HCT116 (cell line): ENCODE measurements around the gene ZNF521. TPM values are rescaled to one million over a fixed set of nuclear protein-coding genes. Genes with fewer than 3 reads are reported as not detected.

ENCODE experiments used
- ATAC-seq: fragments of 200-7000 bp; cut with Tn5 transposase; 2 replicates; pipeline ENCODE4 v1.9.1; 2020; ENCODE audit warnings: mild to moderate bottlenecking, moderate library complexity
- BruUV-seq: library from RNA; stranded (reverse); fragments of 400-500 nt; replicated peaks from 2 replicates; lab custom pipeline; 2021; lab: Mats Ljungman, UMichigan
- CTCF ChIA-PET: fragments of 300-600 bp; sonication (Branson Sonifier 250); formaldehyde crosslinking; loops from one replicate; lab custom pipeline; 2021; ENCODE audit warnings: antibody characterized with exemption; lab: Charles Lee
- POLR2A ChIA-PET: fragments of 300-600, 350-600 bp; sonication (Branson Sonifier 250); formaldehyde crosslinking; loops from one replicate; lab custom pipeline; 2021; ENCODE audit warnings: antibody characterized with exemption; lab: Charles Lee
- RAD21 ChIA-PET, 2 experiments: fragments of 300-600 bp; sonication (Branson Sonifier 250); formaldehyde crosslinking; loops; one replicate each; lab custom pipeline; 2023; ENCODE audit warnings: low total read pairs in 2 of 2; ENCODE audit not compliant: uncharacterized antibody in 2 of 2, unreplicated experiment in 2 of 2, low non-redundant PET in 1 of 2; lab: Charles Lee
- DNase-seq: peaks from one replicate; pipeline ENCODE4 v3.0.0-alpha.2; 2010; ENCODE audit warnings: low read depth, low spot score
- H2AFZ ChIP-seq: fragments of 200-600 bp; shearing (Covaris generic), sonication (generic); 2 replicates; pipeline ENCODE4 v1.6.1; 2017; ENCODE audit warnings: low read depth, mixed run types, mixed read lengths, antibody characterized with exemption, low read length; ENCODE audit not compliant: poor library complexity, severe bottlenecking
- H3K27ac ChIP-seq: 2 replicates; pipeline ENCODE4 v1.5.1; 2012; ENCODE audit warnings: low read depth, low read length
- H3K27me3 ChIP-seq: fragments of 200-600 bp; sonication (generic); 2 replicates; pipeline ENCODE4 v1.6.1; 2016; ENCODE audit warnings: mixed run types, low read length, mixed read lengths; ENCODE audit not compliant: insufficient read depth
- H3K36me3 ChIP-seq, 2 experiments: fragments of 200-500 bp in 1 of 2; fragments of 200-600 bp in 1 of 2; sonication (Bioruptor generic) in 1 of 2; sonication (generic) in 1 of 2; 2 replicates each; pipeline versions ENCODE4 v1.5.1 to v1.6.1; 2014 to 2016; ENCODE audit warnings: low read length in 2 of 2, inconsistent platforms in 1 of 2, mixed read lengths in 1 of 2, mixed run types in 1 of 2; ENCODE audit not compliant: insufficient read depth in 2 of 2, control insufficient read depth in 1 of 2
- H3K4me1 ChIP-seq, 2 experiments: fragments of 200-600 bp in 1 of 2; sonication (generic) in 1 of 2; 2 replicates each; pipeline versions ENCODE4 v1.5.1 to v1.6.1; 2012 to 2017; ENCODE audit warnings: low read length in 2 of 2, inconsistent platforms in 1 of 2, mild to moderate bottlenecking in 1 of 2, mixed read lengths in 1 of 2, mixed run types in 1 of 2, moderate library complexity in 1 of 2; ENCODE audit not compliant: insufficient read depth in 2 of 2, control insufficient read depth in 1 of 2
- H3K4me2 ChIP-seq: fragments of 200-600 bp; sonication (generic); 2 replicates; pipeline ENCODE4 v1.6.1; 2017; ENCODE audit warnings: mixed run types, low read length, mixed read lengths
- H3K4me3 ChIP-seq, 2 experiments: fragments of 200-600 bp in 1 of 2; sonication (generic) in 1 of 2; replicated peaks in 1 of 2; 2 replicates each; pipeline ENCODE4 v1.5.1; 2011 to 2016; ENCODE audit warnings: low read length in 2 of 2, control low read depth in 1 of 2, low read depth in 1 of 2, mild to moderate bottlenecking in 1 of 2, mixed read lengths in 1 of 2, mixed run types in 1 of 2
- H3K79me2 ChIP-seq: fragments of 200-600 bp; sonication (generic); 2 replicates; pipeline ENCODE4 v1.6.1; 2017; ENCODE audit warnings: mild to moderate bottlenecking, mixed run types, low read length, moderate library complexity, mixed read lengths; ENCODE audit not compliant: insufficient read depth
- H3K9ac ChIP-seq: fragments of 200-600 bp; sonication (generic); 2 replicates; pipeline ENCODE4 v1.6.1; 2016; ENCODE audit warnings: low read length, mixed read lengths
- H3K9me2 ChIP-seq: fragments of 200-600 bp; sonication (generic), shearing (Covaris generic); 2 replicates; pipeline ENCODE4 v1.6.1; 2017; ENCODE audit warnings: mixed run types, mild to moderate bottlenecking, moderate library complexity; ENCODE audit not compliant: insufficient read depth
- H3K9me3 ChIP-seq, 2 experiments: fragments of 200-500 bp in 1 of 2; fragments of 200-600 bp in 1 of 2; sonication (Bioruptor generic) in 1 of 2; sonication (generic) in 1 of 2; 2 replicates each; pipeline ENCODE4 v1.6.1; 2014 to 2017; ENCODE audit warnings: low read length in 2 of 2, mixed read lengths in 2 of 2, inconsistent platforms in 1 of 2, low read depth in 1 of 2, mild to moderate bottlenecking in 1 of 2, mixed run types in 1 of 2, moderate library complexity in 1 of 2; ENCODE audit not compliant: control insufficient read depth in 1 of 2, insufficient read depth in 1 of 2
- H4K20me1 ChIP-seq: fragments of 200-600 bp; sonication (generic), shearing (Covaris generic); 2 replicates; pipeline ENCODE4 v1.6.1; 2017; ENCODE audit warnings: mixed run types, mild to moderate bottlenecking, moderate library complexity; ENCODE audit not compliant: insufficient read depth
- ATF3 ChIP-seq: IDR thresholded peaks from 2 replicates; pipeline ENCODE4 v1.6.1; 2012
- CTCF ChIP-seq, 3 experiments: fragments of 200-600 bp in 1 of 3; sonication (generic) in 1 of 3; IDR thresholded peaks in 2 of 3; conservative IDR thresholded peaks in 1 of 3; 2 replicates each; pipeline ENCODE4 v1.5.1; 2012 to 2017; ENCODE audit warnings: low read depth in 2 of 3, low read length in 2 of 3, antibody characterized with exemption in 1 of 3, borderline replicate concordance in 1 of 3, control low read depth in 1 of 3, mild to moderate bottlenecking in 1 of 3, mixed read lengths in 1 of 3, mixed run types in 1 of 3, moderate library complexity in 1 of 3; ENCODE audit not compliant: insufficient read depth in 1 of 3
- EZH2phosphoT487 ChIP-seq: fragments of 200-600 bp; IDR thresholded peaks from 2 replicates; pipeline ENCODE4 v1.6.1; 2018; ENCODE audit warnings: antibody characterized with exemption, borderline replicate concordance
- JUND ChIP-seq: IDR thresholded peaks from 2 replicates; pipeline ENCODE4 v1.6.1; 2012
- REST ChIP-seq: IDR thresholded peaks from 2 replicates; pipeline ENCODE4 v1.6.1; 2012; ENCODE audit warnings: low read depth
- SP1 ChIP-seq: IDR thresholded peaks from 2 replicates; pipeline ENCODE4 v1.6.1; 2012; ENCODE audit warnings: low read depth
- ZBTB33 ChIP-seq: IDR thresholded peaks from 2 replicates; pipeline ENCODE4 v1.6.1; 2011; ENCODE audit warnings: mild to moderate bottlenecking, low read length, moderate library complexity; ENCODE audit not compliant: insufficient replicate concordance; ENCODE audit errors: extremely low read depth
- intact Hi-C: fragments of 100-400 bp; cut with micrococcal nuclease; formaldehyde crosslinking; loops from 2 replicates; pipeline ENCODE4 v1.10.0; 2022
- total RNA-seq: library from RNA; stranded (reverse); gene quantifications from one replicate; pipeline ENCODE4 v1.2.1, GENCODE V29; 2021; ENCODE audit not compliant: unreplicated experiment

ZNF521 gene
- total RNA-seq, 1 experiment from 2014 or later: 0.10 TPM

GRCh38 chr18:25029802-25030201 is 322.2 kb downstream of the ZNF521 start:
- no peak for ATAC-seq
- ChIA-PET RAD21 (no interaction called here), CTCF (no interaction called here), POLR2A (no interaction called here)
- H3K4me2 ChIP-seq: no peak overlapping the region
- no peak overlapping the region for H3K27ac ChIP-seq
- H3K9ac ChIP-seq: no peak overlapping the region
- TF ChIP-seq CTCF (IDR thresholded peaks at IDR 0.05 in 2 of 3, conservative IDR thresholded peaks at IDR 0.05 in 1 of 3; ENCODE audit: borderline replicate concordance in 1 of 3, insufficient read depth in 1 of 3, low read depth in 2 of 3, low read length in 2 of 3): no peak
- TF ChIP-seq REST: no peak
- TF ChIP-seq JUND: no peak
- TF ChIP-seq SP1: no peak
- TF ChIP-seq EZH2phosphoT487: no peak
- no peak for TF ChIP-seq ZBTB33
- no peak for TF ChIP-seq ATF3
- no peaks in the 10 kb centered on the region for H4K20me1 ChIP-seq
- no peak for DNase-seq
- H3K4me3 ChIP-seq: no peak overlapping the region
- no peaks in the 10 kb centered on the region for H3K36me3 ChIP-seq
- no peaks in the 10 kb centered on the region for H3K79me2 ChIP-seq
- H3K9me2 ChIP-seq: no peaks in the 10 kb centered on the region
- no peaks in the 10 kb centered on the region for H3K9me3 ChIP-seq
- intact Hi-C loops: no loop called here
- H2AFZ ChIP-seq: no peak overlapping the region
- H3K27me3 ChIP-seq: no peaks in the 10 kb centered on the region
- BruUV-seq: no TSS peak
- H3K4me1 ChIP-seq: no peaks in the 10 kb centered on the region
